Endothelial cell of umbilical vein (primary cell): Measurements from ENCODE around the gene TMEM266. TPM values are rescaled to one million over a fixed set of nuclear protein-coding genes. Genes with fewer than 3 reads are reported as not detected.

Experiments
- BruUV-seq: library from RNA; stranded (reverse); fragments of 400-500 nt; replicated peaks from 2 replicates; lab custom pipeline; 2021; lab: Mats Ljungman, UMichigan
- CTCF ChIA-PET: fragments of 300-600, 350-600 bp; sonication (Branson Sonifier 250); formaldehyde crosslinking; loops from one replicate; lab custom pipeline; 2021; ENCODE audit warnings: antibody characterized with exemption, inconsistent platforms; lab: Charles Lee
- POLR2A ChIA-PET: fragments of 300-600, 350-600 bp; sonication (Branson Sonifier 250); formaldehyde crosslinking; loops from one replicate; lab custom pipeline; 2021; ENCODE audit warnings: antibody characterized with exemption, inconsistent platforms; lab: Charles Lee
- DNase-seq: peaks from one replicate; pipeline ENCODE4 v3.0.0-alpha.2; 2011; ENCODE audit warnings: low read depth, low spot score
- FAIRE-seq: peaks from 2 replicates; lab custom pipeline; 2011; peaks lifted over from hg19 to GRCh38; lab: Jason Lieb, UNC
- H2AFZ ChIP-seq: 2 replicates; pipeline ENCODE4 v1.6.0; 2012; ENCODE audit warnings: low read depth, low read length, control low read depth, inconsistent platforms
- H3K27ac ChIP-seq: 2 replicates; pipeline ENCODE4 v1.5.1; 2011; ENCODE audit warnings: low read depth, mild to moderate bottlenecking, control low read depth, low read length, moderate library complexity; ENCODE audit not compliant: insufficient read depth
- H3K27me3 ChIP-seq, 2 experiments: 2 replicates each; pipeline versions ENCODE4 v1.6.0 to v1.6.1; 2011; ENCODE audit warnings: low read length in 2 of 2, mixed read lengths in 1 of 2; ENCODE audit not compliant: control insufficient read depth in 2 of 2, insufficient read depth in 2 of 2
- H3K36me3 ChIP-seq, 2 experiments: 2 replicates in 1 of 2; 3 replicates in 1 of 2; pipeline ENCODE4 v1.5.1; 2011; ENCODE audit warnings: low read length in 2 of 2, mild to moderate bottlenecking in 1 of 2, moderate library complexity in 1 of 2; ENCODE audit not compliant: control insufficient read depth in 2 of 2, insufficient read depth in 2 of 2; ENCODE audit errors: extremely low read depth in 1 of 2
- H3K4me1 ChIP-seq: 3 replicates; pipeline ENCODE4 v1.5.1; 2011; ENCODE audit warnings: mild to moderate bottlenecking, low read length; ENCODE audit not compliant: control insufficient read depth, insufficient read depth; ENCODE audit errors: extremely low read depth
- H3K4me2 ChIP-seq: 2 replicates; pipeline ENCODE4 v1.6.1; 2011; ENCODE audit warnings: low read length, control low read depth, mixed read lengths; ENCODE audit not compliant: insufficient read depth
- H3K4me3 ChIP-seq, 3 experiments: fragments of 200-600 bp in 1 of 3; sonication (generic), shearing (Covaris generic) in 1 of 3; replicated peaks in 1 of 3; 2 replicates each; pipeline ENCODE4 v1.5.1; 2011 to 2016; ENCODE audit warnings: control low read depth in 3 of 3, low read length in 3 of 3, mild to moderate bottlenecking in 2 of 3, inconsistent platforms in 1 of 3, low read depth in 1 of 3, moderate library complexity in 1 of 3; ENCODE audit not compliant: insufficient read depth in 1 of 3
- H3K79me2 ChIP-seq: 2 replicates; pipeline ENCODE4 v1.6.0; 2012; ENCODE audit warnings: low read length, inconsistent platforms; ENCODE audit not compliant: control insufficient read depth, insufficient read depth
- H3K9ac ChIP-seq: replicated peaks from 2 replicates; pipeline ENCODE3; 2011; ENCODE audit warnings: low read length, control low read depth; ENCODE audit not compliant: insufficient read depth; ENCODE audit errors: extremely low read depth
- H3K9me1 ChIP-seq: replicated peaks from 3 replicates; pipeline ENCODE4 v1.6.0; 2011; ENCODE audit warnings: mild to moderate bottlenecking, low read length; ENCODE audit not compliant: control insufficient read depth, insufficient read depth; ENCODE audit errors: extremely low read depth
- H3K9me3 ChIP-seq: replicated peaks from 2 replicates; pipeline ENCODE4 v1.5.1; 2012; ENCODE audit warnings: low read length, inconsistent platforms; ENCODE audit not compliant: control insufficient read depth, insufficient read depth
- H4K20me1 ChIP-seq: replicated peaks from 2 replicates; pipeline ENCODE3; 2011; ENCODE audit warnings: mild to moderate bottlenecking, low read length; ENCODE audit not compliant: control insufficient read depth, insufficient read depth; ENCODE audit errors: extremely low read depth
- CTCF ChIP-seq, 2 donors: IDR thresholded peaks; 1 replicate in 1 of 2; 2 replicates in 1 of 2; pipeline ENCODE4 v1.5.1; 2011; ENCODE audit warnings: low read length in 2 of 2, mild to moderate bottlenecking in 2 of 2, moderate library complexity in 2 of 2, control low read depth in 1 of 2, inconsistent platforms in 1 of 2, low read depth in 1 of 2; ENCODE audit not compliant: insufficient read depth in 1 of 2; ENCODE audit errors: extremely low read depth in 1 of 2
- EZH2 ChIP-seq: IDR thresholded peaks from 2 replicates; pipeline ENCODE4 v1.6.1; 2012; ENCODE audit warnings: borderline replicate concordance, low read depth, mild to moderate bottlenecking, moderate library complexity, low read length, inconsistent platforms; ENCODE audit not compliant: severe bottlenecking
- FOS ChIP-seq: IDR thresholded peaks from 2 replicates; pipeline ENCODE4 v1.6.1; 2011; ENCODE audit warnings: mild to moderate bottlenecking, low read length, moderate library complexity, borderline replicate concordance; ENCODE audit not compliant: insufficient read depth
- GATA2 ChIP-seq: IDR thresholded peaks from 2 replicates; pipeline ENCODE4 v1.7.0; 2011; ENCODE audit warnings: low read depth, mild to moderate bottlenecking, moderate library complexity, mixed read lengths, low read length; ENCODE audit not compliant: insufficient read length, insufficient read depth
- JUN ChIP-seq: IDR thresholded peaks from 2 replicates; pipeline ENCODE4 v1.6.1; 2011; ENCODE audit warnings: borderline replicate concordance, low read depth; ENCODE audit not compliant: insufficient read length, insufficient read depth
- MYC ChIP-seq: IDR thresholded peaks from one replicate; pipeline ENCODE4 v1.6.1; 2011; ENCODE audit warnings: mild to moderate bottlenecking, low read depth, low read length
- POLR2A ChIP-seq: IDR thresholded peaks from 2 replicates; pipeline ENCODE4 v1.6.1; 2012; ENCODE audit warnings: low read depth, mild to moderate bottlenecking, control low read depth, low read length
- POLR2AphosphoS5 ChIP-seq: IDR thresholded peaks from 2 replicates; pipeline ENCODE4 v1.6.1; 2012; ENCODE audit warnings: low read depth, mild to moderate bottlenecking, control low read depth, low read length, moderate library complexity; ENCODE audit not compliant: insufficient read depth
- dilution Hi-C: fragments of 300-500 bp; cut with MboI; formaldehyde crosslinking; loops from one replicate; pipeline ENCODE4 v1.15.0; 2019; ENCODE audit warnings: low sequenced_read_pairs; ENCODE audit not compliant: extremely low pct_ligation_motif_present
- intact Hi-C: fragments of 100-400 bp; cut with micrococcal nuclease; formaldehyde crosslinking; loops from one replicate; pipeline ENCODE4 v1.10.0; 2022
- polyA plus RNA-seq, 4 experiments: library from polyadenylated mRNA; depleted of rRNA in 3 of 4; stranded (reverse) in 3 of 4; unstranded in 1 of 4; fragments of >200 nt; gene quantifications; 2 replicates each; pipeline versions ENCODE4 v1.2.1 to v1.2.3, GENCODE V29; 2011 to 2012; ENCODE audit warnings: missing spikeins in 1 of 4
- total RNA-seq: library from RNA; stranded (reverse); gene quantifications from 2 replicates; pipeline ENCODE4 v1.2.3, GENCODE V29; 2021
- TF ChIP-seq, protein P1 (sequence below): IDR thresholded peaks from 2 replicates; pipeline ENCODE4 v1.6.1; 2011; ENCODE audit not compliant: insufficient read depth, insufficient read length

Gene TMEM266
- total and polyA plus RNA-seq, 2 donors (not counting 3 experiments of a cell fraction or from before 2014, with no cell fraction given) = not detected

- FAIRE-seq = no peak
- ChIA-PET CTCF (interaction anchor here (1.8 kb wide), 1 partner anchor 9 kb away, joined by 4 read pairs; no protein-coding TSS in a partner anchor), POLR2A (no interaction called here)
- Histone ChIP-seq H2AFZ (no peak overlapping the region), H4K20me1 (no peaks in the 10 kb centered on the region), H3K4me2 (no peak overlapping the region), H3K4me1 (no peaks in the 10 kb centered on the region), H3K27ac (no peak overlapping the region), H3K79me2 (no peaks in the 10 kb centered on the region), H3K9me1 (no peaks in the 10 kb centered on the region), H3K9me3 (no peaks in the 10 kb centered on the region), H3K27me3 (peaks cover 0 to 7% of the 10 kb centered on the region in 2 experiments), H3K9ac (no peak overlapping the region), H3K36me3 (no peaks in the 10 kb centered on the region), H3K4me3 (no peak overlapping the region)
- no TSS peak for BruUV-seq
- dilution Hi-C loops (no loop called here), intact Hi-C loops (no loop called here)
- no peak for DNase-seq
- TF ChIP-seq FOS (no peak), MYC (no peak), JUN (no peak), GATA2 (no peak), POLR2A (no peak), EZH2 (no peak), CTCF (IDR thresholded peaks at IDR 0.05; ENCODE audit: extremely low read depth in 1 of 2, insufficient read depth in 1 of 2, low read depth in 1 of 2, low read length in 2 of 2) (no peak), POLR2AphosphoS5 (no peak)
- TF ChIP-seq, protein P1, sequence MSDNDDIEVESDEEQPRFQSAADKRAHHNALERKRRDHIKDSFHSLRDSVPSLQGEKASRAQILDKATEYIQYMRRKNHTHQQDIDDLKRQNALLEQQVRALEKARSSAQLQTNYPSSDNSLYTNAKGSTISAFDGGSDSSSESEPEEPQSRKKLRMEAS = no peak
Measured at GRCh38 chr15:76176487-76177085, 116.8 kb downstream of the TMEM266 start.
